HG02642 (cell line): ENCODE data around the gene ARSB.

Source experiments
- ATAC-seq: cut with Tn5 transposase; IDR thresholded peaks from one replicate; pipeline ENCODE4 v1.9.1; 2021; ENCODE audit warnings: mild to moderate bottlenecking; ENCODE audit not compliant: unreplicated experiment, poor library complexity

Gene ARSB

GRCh38 chr5:78985116-78985724, at the start of gene ARSB:
Gene ARSB (minus strand): TSS chr5:78985310. CDS start chr5:78985248, 62 bp downstream.
- peak; percentile 49 for ATAC-seq

GRCh38 chr5:79032782-79033181, 47.7 kb upstream of the ARSB start:
- no peak for ATAC-seq

- ATAC-seq: no peak
Observed at GRCh38 chr5:79032031-79032695, 47.1 kb upstream of the ARSB start.

- no peak for ATAC-seq
Observed at GRCh38 chr5:79031485-79031867, 46.4 kb upstream of the ARSB start.

- no peak for ATAC-seq
Observed at GRCh38 chr5:79030663-79031484, 45.8 kb upstream of the ARSB start.

- ATAC-seq: no peak
Observed at GRCh38 chr5:79025054-79025472, 40.0 kb upstream of the ARSB start.

- ATAC-seq: no peak
Observed at GRCh38 chr5:79023947-79024346, 38.8 kb upstream of the ARSB start.

GRCh38 chr5:79023348-79023747, 38.2 kb upstream of the ARSB start:
- ATAC-seq: no peak

GRCh38 chr5:79022771-79023170, 37.7 kb upstream of the ARSB start:
- no peak for ATAC-seq

- ATAC-seq: no peak
Observed at GRCh38 chr5:79021753-79022152, 36.6 kb upstream of the ARSB start.

- ATAC-seq: no peak
Observed at GRCh38 chr5:79020861-79021561, 35.9 kb upstream of the ARSB start.

GRCh38 chr5:79014631-79015030, 29.5 kb upstream of the ARSB start:
- ATAC-seq: no peak

GRCh38 chr5:79011869-79012268, 26.8 kb upstream of the ARSB start:
- no peak for ATAC-seq

GRCh38 chr5:79011219-79011836, 26.2 kb upstream of the ARSB start:
- ATAC-seq: no peak

- no peak for ATAC-seq
Observed at GRCh38 chr5:79008362-79008761, 23.3 kb upstream of the ARSB start.

GRCh38 chr5:79007872-79008271, 22.8 kb upstream of the ARSB start:
- no peak for ATAC-seq

- ATAC-seq: no peak
Observed at GRCh38 chr5:79005936-79006631, 21.0 kb upstream of the ARSB start.

GRCh38 chr5:79005151-79005550, 20.0 kb upstream of the ARSB start:
- no peak for ATAC-seq

- ATAC-seq: no peak
Observed at GRCh38 chr5:79002374-79002773, 17.3 kb upstream of the ARSB start.

GRCh38 chr5:79001471-79001870, 16.4 kb upstream of the ARSB start:
- no peak for ATAC-seq
